K562 (cell line): ENCODE measurements around the gene SAE1. TPM values are rescaled to one million over a fixed set of nuclear protein-coding genes. Genes with fewer than 3 reads are reported as not detected.

Source experiments
- CBFA2T3 ChIP-seq: fragments of 450-650 bp; IDR thresholded peaks from 2 replicates; pipeline ENCODE4 v1.6.1; 2017
- ID3 ChIP-seq, 2 experiments: fragments of 250-450 bp in 1 of 2; fragments of 450-650 bp in 1 of 2; sonication (Bioruptor Pico) in 1 of 2; IDR thresholded peaks; 2 replicates each; pipeline versions ENCODE4 v1.6.1 to v1.8.0; 2016 to 2021; ENCODE audit warnings: mild to moderate bottlenecking in 2 of 2, moderate library complexity in 2 of 2, missing compliant biosample characterization in 1 of 2, missing genetic modification characterization in 1 of 2
- NR2F6 ChIP-seq: fragments of 450-650 bp; formaldehyde crosslinking; IDR thresholded peaks from 2 replicates; pipeline ENCODE4 v1.4.0; 2020; ENCODE audit warnings: mild to moderate bottlenecking
- POLR2G ChIP-seq: fragments of 200-400 bp; formaldehyde crosslinking; IDR thresholded peaks from 2 replicates; pipeline ENCODE4 v1.6.1; 2017; ENCODE audit warnings: low read depth, mild to moderate bottlenecking, antibody characterized with exemption, low read length, moderate library complexity
- ZNF318 ChIP-seq, 2 experiments: fragments of 450-650 bp; IDR thresholded peaks; 2 replicates each; pipeline ENCODE4 v1.6.1; 2016; ENCODE audit warnings: mild to moderate bottlenecking in 2 of 2, borderline replicate concordance in 1 of 2, low read depth in 1 of 2, moderate library complexity in 1 of 2
- ZNF395 ChIP-seq: fragments of 200-800 bp; sonication (Bioruptor generic); IDR thresholded peaks from 2 replicates; pipeline ENCODE4 v1.6.1; 2017; ENCODE audit warnings: missing genetic modification characterization, missing compliant biosample characterization
- ZNF707 ChIP-seq: fragments of 250-450 bp; sonication (Bioruptor Pico); conservative IDR thresholded peaks from 2 replicates; pipeline ENCODE4 v1.8.0; 2022; ENCODE audit warnings: inconsistent platforms, mild to moderate bottlenecking, moderate library complexity
- polyA plus RNA-seq, 8 experiments: library from polyadenylated mRNA; depleted of rRNA in 4 of 8; stranded (reverse) in 5 of 8; unstranded in 3 of 8; fragments of >200 nt; fragmentation: Nextera tagmentation in 2 of 8; fragmentation: Illumina TruSeq in 1 of 8; extraction: Ambion mirVana in 2 of 8; extraction: Trizol in 1 of 8; gene quantifications; 2 replicates each; pipeline versions ENCODE4 v1.2.1 to v1.2.3, GENCODE V29; 2011 to 2014; ENCODE audit warnings: inconsistent platforms in 1 of 8, missing spikeins in 1 of 8
- total RNA-seq, 7 experiments: library from RNA; depleted of rRNA in 6 of 7; stranded (reverse); fragments of >200 nt in 6 of 7; fragmentation: Illumina TruSeq in 2 of 7; extraction: Trizol in 2 of 7; gene quantifications; 2 replicates each; pipeline versions ENCODE4 v1.2.1 to v1.2.3, GENCODE V29; 2011 to 2021; ENCODE audit warnings: low replicate concordance in 1 of 7
- TF ChIP-seq, protein P1 (sequence below), 2 experiments: IDR thresholded peaks in 1 of 2; conservative IDR thresholded peaks in 1 of 2; 2 replicates each; pipeline ENCODE4 v1.6.1; 2016; ENCODE audit warnings: low read depth in 2 of 2, mild to moderate bottlenecking in 1 of 2, missing compliant biosample characterization in 1 of 2, missing genetic modification characterization in 1 of 2, moderate library complexity in 1 of 2
- TF ChIP-seq, protein P2 (sequence below): fragments of 450-650 bp; formaldehyde crosslinking; IDR thresholded peaks from 2 replicates; pipeline ENCODE4 v1.4.0; 2020; ENCODE audit warnings: mild to moderate bottlenecking

The SAE1 gene
- total and polyA plus RNA-seq, 9 of the 15 experiments (the other 6 are each of a cell fraction or from before 2014, with no cell fraction given) = 82.8 to 299 (median 217) TPM

GRCh38 chr19:47226426-47227351 is 96.1 kb downstream of the SAE1 start (continued):
- TF ChIP-seq ZNF395 (peak; percentile 90; the same call in 1 of the 2 replicates), CBFA2T3 (peak; percentile 51), ZNF318 (IDR thresholded peaks at IDR 0.05; ENCODE audit: borderline replicate concordance in 1 of 2, low read depth in 1 of 2) (no peak), POLR2G (peak; percentile 99), ID3 (CRISPR knock-in tag; IDR thresholded peaks at IDR 0.05) (no peak), ID3 (tag; IDR thresholded peaks at IDR 0.05) (no peak), NR2F6 (CRISPR knock-in tag) (no peak), ZNF707 (CRISPR knock-in tag) (no peak)
- TF ChIP-seq, protein P1, sequence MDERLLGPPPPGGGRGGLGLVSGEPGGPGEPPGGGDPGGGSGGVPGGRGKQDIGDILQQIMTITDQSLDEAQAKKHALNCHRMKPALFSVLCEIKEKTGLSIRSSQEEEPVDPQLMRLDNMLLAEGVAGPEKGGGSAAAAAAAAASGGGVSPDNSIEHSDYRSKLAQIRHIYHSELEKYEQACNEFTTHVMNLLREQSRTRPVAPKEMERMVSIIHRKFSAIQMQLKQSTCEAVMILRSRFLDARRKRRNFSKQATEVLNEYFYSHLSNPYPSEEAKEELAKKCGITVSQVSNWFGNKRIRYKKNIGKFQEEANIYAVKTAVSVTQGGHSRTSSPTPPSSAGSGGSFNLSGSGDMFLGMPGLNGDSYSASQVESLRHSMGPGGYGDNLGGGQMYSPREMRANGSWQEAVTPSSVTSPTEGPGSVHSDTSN (CRISPR knock-in tag; IDR thresholded peaks at IDR 0.05; ENCODE audit: low read depth) = no peak
- TF ChIP-seq, protein P1 (tag; conservative IDR thresholded peaks at IDR 0.05; ENCODE audit: low read depth) = no peak
- TF ChIP-seq, protein P2, sequence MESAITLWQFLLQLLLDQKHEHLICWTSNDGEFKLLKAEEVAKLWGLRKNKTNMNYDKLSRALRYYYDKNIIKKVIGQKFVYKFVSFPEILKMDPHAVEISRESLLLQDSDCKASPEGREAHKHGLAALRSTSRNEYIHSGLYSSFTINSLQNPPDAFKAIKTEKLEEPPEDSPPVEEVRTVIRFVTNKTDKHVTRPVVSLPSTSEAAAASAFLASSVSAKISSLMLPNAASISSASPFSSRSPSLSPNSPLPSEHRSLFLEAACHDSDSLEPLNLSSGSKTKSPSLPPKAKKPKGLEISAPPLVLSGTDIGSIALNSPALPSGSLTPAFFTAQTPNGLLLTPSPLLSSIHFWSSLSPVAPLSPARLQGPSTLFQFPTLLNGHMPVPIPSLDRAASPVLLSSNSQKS = no peak
